Measurements from ENCODE around the gene ZBTB8A.
"Not testable (repeated sequence)": the region's sequence is repeated elsewhere in the genome, so short reads cannot be mapped to it uniquely, and the experiment has no call there.

Gene ZBTB8A

GRCh38 chr1:32539584-32540571 lies 651 bp downstream of the ZBTB8A start:
- DNase-seq: peak; percentile 27 to 67 (median 47)

- no peak for DNase-seq
These were observed 1.4 kb downstream of the ZBTB8A start for GRCh38 chr1:32540605-32541004.

- no peak for DNase-seq
These were observed 1.9 kb downstream of the ZBTB8A start for GRCh38 chr1:32541064-32541566.

- no peak for DNase-seq
These were observed 7.4 kb downstream of the ZBTB8A start for GRCh38 chr1:32546611-32547010.

- no peak for DNase-seq
These were observed 10.4 kb downstream of the ZBTB8A start for GRCh38 chr1:32549616-32550015.

GRCh38 chr1:32554288-32554687 lies 15.1 kb downstream of the ZBTB8A start:
- DNase-seq: no peak

GRCh38 chr1:32557035-32557434 lies 17.8 kb downstream of the ZBTB8A start:
- DNase-seq: not testable (repeated sequence)

GRCh38 chr1:32557812-32558211 lies 18.6 kb downstream of the ZBTB8A start:
- DNase-seq: peak in 1 of 4 experiments; percentile 16

GRCh38 chr1:32568929-32569328 lies 29.7 kb downstream of the ZBTB8A start:
- DNase-seq: no peak

GRCh38 chr1:32580348-32581017 lies 41.3 kb downstream of the ZBTB8A start:
- DNase-seq: no peak

GRCh38 chr1:32592943-32593342 lies 53.7 kb downstream of the ZBTB8A start:
- DNase-seq: no peak

- DNase-seq: no peak
These were observed 60.8 kb downstream of the ZBTB8A start for GRCh38 chr1:32600034-32600433.

- no peak for DNase-seq
These were observed 66.6 kb downstream of the ZBTB8A start for GRCh38 chr1:32605711-32606424.

- peak in 3 of 4 experiments; percentile 23 to 57 (median 26) for DNase-seq
These were observed 67.5 kb downstream of the ZBTB8A start for GRCh38 chr1:32606565-32607371.

GRCh38 chr1:32609180-32609579 lies 70.0 kb downstream of the ZBTB8A start:
- DNase-seq: no peak

- DNase-seq: no peak
These were observed 72.6 kb downstream of the ZBTB8A start for GRCh38 chr1:32611859-32612188.

- peak; percentile 93 to 97 (median 95) for DNase-seq
These were observed 73.1 kb downstream of the ZBTB8A start for GRCh38 chr1:32612189-32612881.

GRCh38 chr1:32613472-32613871 lies 74.2 kb downstream of the ZBTB8A start:
- DNase-seq: no peak

GRCh38 chr1:32618673-32619221 lies 79.5 kb downstream of the ZBTB8A start:
- DNase-seq: no peak

GRCh38 chr1:32619701-32620485 lies 80.7 kb downstream of the ZBTB8A start:
- DNase-seq: peak in 2 of 4 experiments; percentile 33
